Dedifferentiated amniotic fluid mesenchymal stem cell (primary cell): ENCODE data around the gene C1orf226.
"Not testable (repeated sequence)": the region's sequence is repeated elsewhere in the genome, so short reads cannot be mapped to it uniquely, and the experiment has no call there.

Experiments used
- DNase-seq: peaks from one replicate; pipeline ENCODE4 v3.0.0-alpha.2; 2016; ENCODE audit errors: extremely low spot score

The C1orf226 gene

GRCh38 chr1:162407539-162407938 lies 26.0 kb downstream of the C1orf226 start:
- DNase-seq, result no peak

DNA sequence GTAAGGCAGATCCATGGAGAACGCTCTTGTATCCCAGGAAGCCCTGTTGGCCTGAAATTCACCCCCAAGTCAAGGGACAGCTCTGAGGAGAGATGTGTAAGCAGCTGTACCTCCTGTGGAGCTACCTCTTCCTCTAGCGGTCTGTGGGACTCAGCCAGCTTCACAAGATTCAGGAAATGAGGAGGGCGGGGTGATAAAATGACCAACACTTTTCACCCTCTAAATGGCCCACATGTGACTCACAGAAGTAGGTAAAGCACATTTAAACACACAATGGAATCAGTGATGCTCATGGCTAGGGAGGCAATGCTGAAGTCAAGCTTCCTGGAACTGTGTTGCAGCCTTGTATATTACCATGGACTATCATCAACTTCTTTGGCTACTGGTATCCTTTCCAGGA lies 30.5 kb downstream of the C1orf226 start, which contains the start of gene SH2D1B:
SH2D1B (minus strand) TSS at position 135 of the 400 bp plus-strand sequence; CDS start at position 15, 120 bp downstream.
- DNase-seq, result no peak

DNA sequence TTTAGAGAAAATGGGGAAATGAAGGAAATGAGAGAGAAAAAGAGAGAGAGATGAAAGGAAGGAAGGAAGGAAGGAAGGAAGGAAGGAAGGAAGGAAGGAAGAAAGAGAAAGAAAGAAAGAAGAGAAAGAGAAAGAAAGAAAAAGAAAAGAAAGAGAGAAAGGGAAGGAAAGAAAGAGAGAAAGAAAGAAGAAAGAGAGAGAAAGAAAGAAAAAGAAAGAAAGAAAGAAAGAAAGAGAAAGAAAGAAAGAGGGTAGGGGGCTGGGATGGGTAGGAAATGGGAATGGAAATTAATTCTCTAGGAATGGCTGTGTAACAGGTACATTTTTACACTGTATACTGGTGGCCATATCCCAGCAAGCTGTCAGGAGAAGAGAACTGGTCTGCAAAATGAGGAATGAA lies 34.7 kb downstream of the C1orf226 start:
- DNase-seq, result no peak

- no peak for DNase-seq
Measured at GRCh38 chr1:162416909-162417308, 35.4 kb downstream of the C1orf226 start.

GRCh38 chr1:162417650-162418049 lies 36.1 kb downstream of the C1orf226 start:
- DNase-seq, result no peak

- not testable (repeated sequence) for DNase-seq
Measured at GRCh38 chr1:162418584-162418983, 37.1 kb downstream of the C1orf226 start.

GRCh38 chr1:162419450-162419931 lies 38.0 kb downstream of the C1orf226 start:
- not testable (repeated sequence) for DNase-seq

- no peak for DNase-seq
Measured at GRCh38 chr1:162420120-162420519, 38.6 kb downstream of the C1orf226 start.

DNA sequence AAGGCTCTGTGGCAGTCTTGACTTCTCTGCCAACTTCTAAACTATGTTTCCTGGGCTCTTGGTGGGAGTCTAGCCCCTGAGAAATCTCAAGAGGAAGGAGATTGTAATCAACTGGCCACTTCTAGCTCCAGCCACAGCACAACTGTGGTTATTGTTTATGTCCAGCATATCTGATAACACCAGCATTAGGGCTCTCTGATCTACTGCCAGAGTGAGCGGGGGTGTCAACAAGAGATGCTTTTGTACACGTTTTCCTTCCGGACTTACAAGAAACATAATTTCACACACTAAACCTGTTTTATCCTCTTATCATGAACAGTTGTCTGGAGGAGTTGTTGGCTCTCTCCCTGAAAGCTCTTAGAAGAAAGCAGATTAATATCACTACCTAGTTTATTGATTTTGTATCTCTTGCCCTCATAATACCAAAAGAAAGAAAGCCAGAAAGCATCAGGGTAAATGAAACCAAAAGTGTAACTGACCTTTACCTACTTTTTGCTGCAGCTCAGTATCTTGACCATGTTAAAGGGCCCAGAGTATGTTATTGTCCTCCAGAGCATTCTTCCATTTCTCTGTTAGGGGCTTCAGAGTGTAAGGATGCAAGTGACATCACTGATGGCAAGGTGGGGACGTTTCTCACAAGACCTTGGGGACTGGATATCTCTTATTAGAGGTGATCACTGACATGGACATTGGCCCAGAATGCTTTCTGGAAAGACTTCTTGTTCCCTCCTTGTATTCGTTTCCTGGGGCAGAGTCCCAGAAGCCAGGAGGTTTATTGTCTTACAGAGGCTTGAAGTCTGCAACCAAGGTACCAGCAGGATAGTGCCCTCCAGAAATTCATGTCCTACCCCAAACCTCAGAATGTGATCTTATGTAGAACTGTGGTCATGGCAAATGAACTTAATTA lies 40.0 kb downstream of the C1orf226 start:
- DNase-seq, result no peak

GRCh38 chr1:162422662-162423375 lies 41.3 kb downstream of the C1orf226 start:
- no peak for DNase-seq

- DNase-seq, result no peak
Measured at GRCh38 chr1:162430583-162430982, 49.1 kb downstream of the C1orf226 start.

DNA sequence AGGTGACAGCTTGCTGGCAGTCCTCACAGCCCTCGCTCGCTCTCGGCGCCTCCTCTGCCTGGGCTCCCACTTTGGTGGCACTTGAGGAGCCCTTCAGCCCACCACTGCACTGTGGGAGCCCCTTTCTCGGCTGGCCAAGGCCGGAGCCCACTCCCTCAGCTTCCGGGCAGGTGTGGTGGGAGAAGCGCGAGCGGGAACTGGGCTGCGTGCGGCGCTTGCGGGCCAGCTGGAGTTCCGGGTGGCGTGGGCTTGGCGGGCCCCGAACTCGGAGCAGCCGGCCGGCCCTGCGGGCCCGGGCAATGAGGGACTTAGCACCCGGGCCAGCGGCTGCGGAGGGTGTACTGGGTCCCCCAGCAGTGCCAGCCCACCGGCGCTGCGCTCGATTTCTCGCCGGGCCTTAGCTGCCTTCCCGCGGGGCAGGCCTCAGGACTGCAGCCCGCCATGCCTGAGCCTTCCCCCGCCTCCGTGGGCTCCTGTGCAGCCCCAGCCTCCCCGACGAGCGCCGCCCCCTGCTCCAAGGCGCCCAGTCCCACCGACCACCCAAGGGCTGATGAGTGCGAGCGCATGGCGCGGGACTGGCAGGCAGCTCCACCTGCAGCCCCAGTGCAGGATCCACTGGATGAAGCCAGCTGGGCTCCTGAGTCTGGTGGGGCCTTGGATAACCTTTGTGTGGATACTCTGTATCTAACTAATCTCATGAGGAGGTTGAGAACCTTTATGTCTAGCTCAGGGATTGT lies 51.6 kb downstream of the C1orf226 start:
- DNase-seq, result not testable (repeated sequence)
